RKO (cell line): ENCODE measurements around the gene CRHBP.
A peak's percentile ranks its signal among the peaks of the same experiment; 100 is the strongest.
"Not testable (repeated sequence)": the region's sequence is repeated elsewhere in the genome, so short reads cannot be mapped to it uniquely, and the experiment has no call there.

Experiments used
- DNase-seq: peaks from one replicate; pipeline ENCODE4 v3.0.0-alpha.2; 2016; ENCODE audit warnings: low spot score

CRHBP gene

GRCh38 chr5:76952795-76953536 lies at the start of gene CRHBP:
TSS of gene CRHBP (plus strand) at chr5:76953045. CDS start at chr5:76953135, 90 bp downstream.
- no peak for DNase-seq

GRCh38 chr5:76908166-76908565 lies 44.7 kb upstream of the CRHBP start:
- no peak for DNase-seq

- not testable (repeated sequence) for DNase-seq
These were observed 42.4 kb upstream of the CRHBP start for GRCh38 chr5:76910344-76910933.

- DNase-seq: not testable (repeated sequence)
These were observed 38.2 kb upstream of the CRHBP start for GRCh38 chr5:76914671-76915070.

- DNase-seq: no peak
These were observed 34.3 kb upstream of the CRHBP start for GRCh38 chr5:76918539-76918938.

- no peak for DNase-seq
These were observed 32.4 kb upstream of the CRHBP start for GRCh38 chr5:76920491-76920890.

GRCh38 chr5:76926329-76927105 lies 26.3 kb upstream of the CRHBP start:
- no peak for DNase-seq

- no peak for DNase-seq
These were observed 24.9 kb upstream of the CRHBP start for GRCh38 chr5:76927961-76928360.

- no peak for DNase-seq
These were observed 22.8 kb upstream of the CRHBP start for GRCh38 chr5:76930083-76930482.

GRCh38 chr5:76938177-76938576 lies 14.7 kb upstream of the CRHBP start:
- no peak for DNase-seq

GRCh38 chr5:76941000-76941399 lies 11.8 kb upstream of the CRHBP start:
- no peak for DNase-seq

GRCh38 chr5:76941442-76941841 lies 11.4 kb upstream of the CRHBP start:
- no peak for DNase-seq

GRCh38 chr5:76942581-76942980 lies 10.3 kb upstream of the CRHBP start:
- DNase-seq: peak; percentile 14

- DNase-seq: no peak
These were observed 9.8 kb upstream of the CRHBP start for GRCh38 chr5:76943006-76943405.

- no peak for DNase-seq
These were observed 8.2 kb upstream of the CRHBP start for GRCh38 chr5:76944638-76945037.

GRCh38 chr5:76945238-76945637 lies 7.6 kb upstream of the CRHBP start:
- not testable (repeated sequence) for DNase-seq

GRCh38 chr5:76946090-76946489 lies 6.8 kb upstream of the CRHBP start:
- DNase-seq: no peak

GRCh38 chr5:76947082-76947503 lies 5.8 kb upstream of the CRHBP start:
- no peak for DNase-seq

- DNase-seq: no peak
These were observed 922 bp downstream of the CRHBP start for GRCh38 chr5:76953551-76954382.

- DNase-seq: no peak
These were observed 1.5 kb downstream of the CRHBP start for GRCh38 chr5:76954383-76954763.

GRCh38 chr5:76956033-76956432 lies 3.2 kb downstream of the CRHBP start:
- no peak for DNase-seq
